HFFc6 (cell line): Measurements from ENCODE around the gene DCN. TPM values are rescaled to one million over a fixed set of nuclear protein-coding genes. Genes with fewer than 3 reads are reported as not detected.
A peak's percentile ranks its signal among the peaks of the same experiment; 100 is the strongest.

Experiments used
- DNase-seq: peaks from one replicate; pipeline ENCODE4 v3.0.0-alpha.2; 2018
- H3K27ac Mint-ChIP-seq: 2 replicates; pipeline ENCODE4 v1.8.0; 2020; ENCODE audit warnings: mild to moderate bottlenecking, mixed read lengths
- H3K27me3 Mint-ChIP-seq: 2 replicates; pipeline ENCODE4 v1.8.0; 2021; ENCODE audit warnings: mild to moderate bottlenecking, moderate library complexity, mixed read lengths; ENCODE audit not compliant: insufficient read depth
- H3K36me3 Mint-ChIP-seq: 2 replicates; pipeline ENCODE4 v1.8.0; 2021; ENCODE audit warnings: low read depth, mixed read lengths
- H3K4me1 Mint-ChIP-seq: 2 replicates; pipeline ENCODE4 v1.8.0; 2020; ENCODE audit warnings: low read depth, mixed read lengths
- H3K4me3 Mint-ChIP-seq: 2 replicates; pipeline ENCODE4 v1.8.0; 2020; ENCODE audit warnings: mild to moderate bottlenecking, moderate library complexity, mixed read lengths
- H3K9me3 Mint-ChIP-seq: 2 replicates; pipeline ENCODE4 v1.8.0; 2020; ENCODE audit warnings: mild to moderate bottlenecking, mixed read lengths
- total RNA-seq, 6 experiments: library from RNA; stranded (reverse); fragmentation: NEBNext Ultra II Directional; extraction: Animal tissue kit (Norgen Biotek cat#: 25700); gene quantifications; 2 replicates in 1 of 6; 3 replicates in 5 of 6; pipeline ENCODE4 v1.2.3, GENCODE V29; 2021
- TF ChIP-seq, protein P1 (sequence below): fragments of 200-600 bp; sonication (generic); IDR thresholded peaks from 2 replicates; pipeline ENCODE4 v1.5.0; 2021; ENCODE audit warnings: antibody characterized with exemption, mild to moderate bottlenecking

DCN gene
- total RNA-seq, 6 experiments from 2014 or later: 20.4 to 58.8 (median 48.7) TPM

DNA sequence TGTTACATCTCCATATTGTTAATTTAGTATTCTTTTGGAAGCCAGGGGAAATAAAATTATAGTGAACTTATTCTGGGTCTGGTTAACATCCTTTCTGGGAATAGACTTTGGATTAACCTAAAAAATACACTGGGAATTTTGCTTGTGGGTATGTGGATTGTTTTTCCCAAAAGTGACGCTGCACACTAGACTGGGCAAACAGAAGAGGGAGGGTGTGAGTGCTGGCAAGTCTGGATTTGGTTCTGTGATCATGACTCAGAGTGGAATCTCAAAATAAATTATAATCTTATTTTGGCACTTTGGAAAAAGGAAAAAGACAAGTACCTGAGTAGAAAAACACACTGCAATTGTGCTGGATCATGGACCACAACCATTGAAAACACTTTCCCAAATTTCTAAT, 56.1 kb downstream of the DCN start:
- Mint-ChIP-seq H3K27me3 (no peaks in the 10 kb centered on the region), H3K36me3 (peaks cover 12% of the 10 kb centered on the region), H3K27ac (peak overlapping the region; percentile 16; the same call in 1 of the 2 replicates), H3K4me1 (peaks cover 65% of the 10 kb centered on the region), H3K4me3 (no peak overlapping the region), H3K9me3 (no peaks in the 10 kb centered on the region)
- TF ChIP-seq, protein P1, sequence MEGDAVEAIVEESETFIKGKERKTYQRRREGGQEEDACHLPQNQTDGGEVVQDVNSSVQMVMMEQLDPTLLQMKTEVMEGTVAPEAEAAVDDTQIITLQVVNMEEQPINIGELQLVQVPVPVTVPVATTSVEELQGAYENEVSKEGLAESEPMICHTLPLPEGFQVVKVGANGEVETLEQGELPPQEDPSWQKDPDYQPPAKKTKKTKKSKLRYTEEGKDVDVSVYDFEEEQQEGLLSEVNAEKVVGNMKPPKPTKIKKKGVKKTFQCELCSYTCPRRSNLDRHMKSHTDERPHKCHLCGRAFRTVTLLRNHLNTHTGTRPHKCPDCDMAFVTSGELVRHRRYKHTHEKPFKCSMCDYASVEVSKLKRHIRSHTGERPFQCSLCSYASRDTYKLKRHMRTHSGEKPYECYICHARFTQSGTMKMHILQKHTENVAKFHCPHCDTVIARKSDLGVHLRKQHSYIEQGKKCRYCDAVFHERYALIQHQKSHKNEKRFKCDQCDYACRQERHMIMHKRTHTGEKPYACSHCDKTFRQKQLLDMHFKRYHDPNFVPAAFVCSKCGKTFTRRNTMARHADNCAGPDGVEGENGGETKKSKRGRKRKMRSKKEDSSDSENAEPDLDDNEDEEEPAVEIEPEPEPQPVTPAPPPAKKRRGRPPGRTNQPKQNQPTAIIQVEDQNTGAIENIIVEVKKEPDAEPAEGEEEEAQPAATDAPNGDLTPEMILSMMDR: no peak
- no peak for DNase-seq

DNA sequence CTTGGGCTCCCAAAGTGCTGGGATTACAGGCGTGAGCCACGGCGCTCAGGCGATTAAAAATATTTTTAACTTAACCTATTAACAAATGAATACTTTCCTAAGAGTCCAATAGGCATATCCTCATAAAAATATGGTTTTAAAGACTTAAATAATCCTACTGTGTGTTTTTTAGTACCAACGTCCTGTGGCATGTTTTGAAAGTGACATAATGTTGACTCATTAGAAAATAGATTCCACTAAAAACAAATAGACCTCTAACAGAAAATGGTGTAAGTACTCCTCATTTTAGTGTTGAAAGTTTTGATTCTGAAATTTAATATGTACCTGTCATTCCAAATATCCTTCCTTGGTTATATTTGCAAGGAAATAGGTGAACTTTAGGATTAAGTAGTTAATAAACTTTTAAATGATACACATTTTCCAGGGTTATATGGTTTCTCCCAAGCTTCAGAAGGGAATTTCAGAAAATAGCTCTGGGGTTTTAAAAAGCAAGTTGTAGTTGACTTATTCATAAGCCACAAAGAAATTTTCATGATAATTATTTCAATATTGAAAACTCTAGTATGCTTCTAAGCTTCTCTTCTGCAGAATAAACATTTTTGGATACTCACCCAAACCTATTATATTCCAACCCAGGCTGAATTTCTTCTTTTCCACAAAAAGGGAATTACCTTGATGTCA, 59.2 kb downstream of the DCN start:
- H3K27ac Mint-ChIP-seq: peak overlapping the region; percentile 10; the same call in 1 of the 2 replicates
- TF ChIP-seq, protein P1: no peak

DNA sequence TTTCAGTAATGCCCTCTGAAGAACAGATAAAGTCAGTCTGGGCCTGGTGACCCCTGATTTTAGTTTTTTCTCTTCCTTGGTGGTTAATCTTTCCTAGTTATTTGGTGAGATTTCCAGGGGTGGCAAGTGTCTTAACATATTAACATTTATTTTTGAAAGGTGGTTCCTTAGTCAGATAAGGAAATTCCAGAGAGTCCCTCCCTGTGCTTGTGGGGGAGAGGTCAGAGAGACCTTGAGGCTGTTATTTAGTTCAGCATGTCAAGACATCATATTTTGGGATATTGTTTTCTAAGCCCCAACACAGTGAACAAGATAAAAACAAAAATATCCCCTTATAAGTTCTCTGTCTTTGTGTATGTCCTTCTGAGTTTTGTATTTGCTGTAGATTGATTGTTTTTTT, 61.8 kb downstream of the DCN start:
- DNase-seq: no peak
- Mint-ChIP-seq H3K4me1 (peaks cover 30% of the 10 kb centered on the region), H3K4me3 (no peak overlapping the region), H3K9me3 (no peaks in the 10 kb centered on the region), H3K27me3 (no peaks in the 10 kb centered on the region; the same call in 1 of the 2 replicates), H3K36me3 (peaks cover 12% of the 10 kb centered on the region), H3K27ac (no peak overlapping the region)
- TF ChIP-seq, protein P1: no peak

More for the DNA sequence above, 59.2 kb downstream of the DCN start:
- no peaks in the 10 kb centered on the region for H3K9me3 Mint-ChIP-seq
- peaks cover 12% of the 10 kb centered on the region for H3K36me3 Mint-ChIP-seq
- peaks cover 56% of the 10 kb centered on the region for H3K4me1 Mint-ChIP-seq
- H3K27me3 Mint-ChIP-seq: no peaks in the 10 kb centered on the region; the same call in 1 of the 2 replicates
- no peak overlapping the region for H3K4me3 Mint-ChIP-seq
- no peak for DNase-seq

DNA sequence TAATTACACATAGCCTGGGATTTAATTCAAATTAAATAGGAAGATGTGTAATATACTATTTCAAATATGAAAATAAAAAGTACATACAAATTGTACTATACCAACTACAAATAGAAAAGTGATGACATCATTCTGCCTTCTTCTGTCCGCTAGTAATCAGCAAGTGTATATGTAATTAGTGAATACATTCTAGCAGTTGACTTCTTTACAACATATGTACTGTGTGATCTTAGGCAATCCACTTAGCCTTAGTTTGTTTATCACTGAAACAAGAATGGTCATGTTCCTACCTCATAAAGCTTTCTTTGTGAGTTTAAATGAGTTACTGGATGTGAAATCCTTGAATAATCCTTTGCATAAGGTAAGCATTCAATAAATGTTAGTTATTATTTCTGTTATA, 63.5 kb downstream of the DCN start:
- Mint-ChIP-seq H3K4me1 (peaks cover 25% of the 10 kb centered on the region), H3K4me3 (no peak overlapping the region), H3K27ac (no peak overlapping the region), H3K9me3 (no peaks in the 10 kb centered on the region), H3K27me3 (no peaks in the 10 kb centered on the region; the same call in 1 of the 2 replicates), H3K36me3 (peaks cover 7% of the 10 kb centered on the region; the same call in 1 of the 2 replicates)
- TF ChIP-seq, protein P1: no peak
- DNase-seq: no peak

DNA sequence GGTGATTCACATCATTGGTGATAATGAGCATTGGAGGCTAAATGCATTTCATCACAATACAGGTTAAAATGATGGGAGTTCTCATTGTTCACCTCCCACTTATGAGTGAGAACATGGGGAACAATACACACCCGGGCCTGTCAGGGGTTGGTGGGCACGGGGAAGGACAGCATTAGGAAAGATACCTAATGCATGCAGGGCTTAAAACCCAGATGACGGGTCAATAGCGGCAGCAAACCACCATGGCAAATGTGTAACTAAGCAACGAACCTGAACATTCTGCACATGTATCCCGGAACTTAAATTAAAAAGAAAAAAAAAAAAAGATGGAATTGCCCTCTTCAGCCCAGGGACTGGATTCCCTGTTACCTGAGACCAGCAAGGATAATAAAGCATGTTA, 69.0 kb downstream of the DCN start:
- TF ChIP-seq, protein P1: no peak
- no peaks in the 10 kb centered on the region for H3K36me3 Mint-ChIP-seq
- no peak overlapping the region for H3K4me3 Mint-ChIP-seq
- peaks cover 32% of the 10 kb centered on the region for H3K4me1 Mint-ChIP-seq
- H3K9me3 Mint-ChIP-seq: no peaks in the 10 kb centered on the region
- no peaks in the 10 kb centered on the region for H3K27me3 Mint-ChIP-seq
- no peak for DNase-seq
- no peak overlapping the region for H3K27ac Mint-ChIP-seq
